Naive thymus-derived CD4-positive, alpha-beta T cell (primary cell): ENCODE measurements around the gene FOXG1. TPM values are rescaled to one million over a fixed set of nuclear protein-coding genes. Genes with fewer than 3 reads are reported as not detected.

Source experiments
- ATAC-seq: fragments of 150-1000 bp; cut with Tn5 transposase; 2 replicates; pipeline ENCODE4 v1.10.0; 2021; ENCODE audit warnings: mild to moderate bottlenecking, moderate library complexity
- CTCF ChIA-PET: fragments of 350-600 bp; sonication (Branson Sonifier 250); formaldehyde crosslinking; loops from one replicate; lab custom pipeline; 2021; ENCODE audit warnings: antibody characterized with exemption; lab: Charles Lee
- POLR2A ChIA-PET: fragments of 350-600 bp; sonication (Branson Sonifier 250); formaldehyde crosslinking; loops from one replicate; lab custom pipeline; 2021; ENCODE audit warnings: antibody characterized with exemption, inconsistent platforms; lab: Charles Lee
- DNase-seq, 9 donors: peaks; one replicate each; pipeline versions ENCODE4 v3.0.0 to v3.0.0-alpha.2; 2020 to 2022; ENCODE audit warnings: mixed read lengths in 1 of 9
- H3K27ac ChIP-seq: one replicate; pipeline ENCODE4 v1.7.0; 2013; ENCODE audit warnings: mild to moderate bottlenecking, low read depth, low read length, moderate library complexity
- H3K27me3 ChIP-seq, 2 donors: one replicate each; pipeline ENCODE4 v1.7.0; 2013; ENCODE audit warnings: low read length in 2 of 2, mild to moderate bottlenecking in 2 of 2, moderate library complexity in 2 of 2; ENCODE audit not compliant: control insufficient read depth in 2 of 2, insufficient read depth in 2 of 2
- H3K36me3 ChIP-seq, 3 experiments: 1 replicate in 2 of 3; 2 replicates in 1 of 3; pipeline ENCODE4 v1.7.0; 2013; ENCODE audit warnings: low read length in 3 of 3, mild to moderate bottlenecking in 3 of 3, moderate library complexity in 1 of 3; ENCODE audit not compliant: insufficient read depth in 3 of 3, control insufficient read depth in 2 of 3
- H3K4me1 ChIP-seq, 2 donors: one replicate each; pipeline ENCODE4 v1.7.0; 2013; ENCODE audit warnings: low read length in 2 of 2, mild to moderate bottlenecking in 2 of 2, moderate library complexity in 1 of 2; ENCODE audit not compliant: control insufficient read depth in 2 of 2, insufficient read depth in 2 of 2
- H3K4me3 ChIP-seq: 2 replicates; pipeline ENCODE4 v1.7.0; 2013; ENCODE audit warnings: mild to moderate bottlenecking, low read length
- H3K9me3 ChIP-seq, 3 experiments: 1 replicate in 2 of 3; 2 replicates in 1 of 3; pipeline ENCODE4 v1.7.0; 2013; ENCODE audit warnings: low read length in 3 of 3; ENCODE audit not compliant: control insufficient read depth in 2 of 3
- H3K27ac Mint-ChIP-seq, 9 donors: one replicate each; pipeline ENCODE4 v1.8.0; 2020 to 2022; ENCODE audit warnings: mixed read lengths in 9 of 9, mild to moderate bottlenecking in 8 of 9, moderate library complexity in 5 of 9, inconsistent platforms in 2 of 9
- H3K27me3 Mint-ChIP-seq, 5 donors: one replicate each; pipeline ENCODE4 v1.8.0; 2021 to 2022; ENCODE audit warnings: mixed read lengths in 5 of 5, mild to moderate bottlenecking in 1 of 5
- H3K36me3 Mint-ChIP-seq, 5 donors: one replicate each; pipeline ENCODE4 v1.8.0; 2020 to 2022; ENCODE audit warnings: mixed read lengths in 5 of 5, mild to moderate bottlenecking in 3 of 5, inconsistent platforms in 1 of 5
- H3K4me1 Mint-ChIP-seq, 7 donors: one replicate each; pipeline ENCODE4 v1.8.0; 2020 to 2022; ENCODE audit warnings: mixed read lengths in 7 of 7, mild to moderate bottlenecking in 3 of 7, inconsistent platforms in 1 of 7
- H3K4me3 Mint-ChIP-seq, 10 donors: one replicate each; pipeline ENCODE4 v1.8.0; 2020 to 2022; ENCODE audit warnings: mild to moderate bottlenecking in 10 of 10, mixed read lengths in 10 of 10, moderate library complexity in 6 of 10, inconsistent platforms in 2 of 10
- H3K9me3 Mint-ChIP-seq, 11 donors: one replicate each; pipeline ENCODE4 v1.8.0; 2020 to 2022; ENCODE audit warnings: mixed read lengths in 11 of 11, mild to moderate bottlenecking in 4 of 11, inconsistent platforms in 1 of 11, moderate library complexity in 1 of 11
- intact Hi-C, 2 donors: fragments of 100-400 bp; cut with micrococcal nuclease; formaldehyde crosslinking; loops; one replicate each; pipeline ENCODE4 v1.15.1; 2023
- polyA plus RNA-seq, 2 donors: library from polyadenylated mRNA; unstranded; fragments of 300-500 nt; fragmentation: Illumina TruSeq; gene quantifications; one replicate each; pipeline ENCODE4 v1.2.3, GENCODE V29; 2021
- total RNA-seq, 6 experiments: library from RNA in 5 of 6; stranded (reverse) in 5 of 6; gene quantifications; 1 replicate in 5 of 6; 2 replicates in 1 of 6; pipeline ENCODE4 v1.2.3 and lab custom pipeline; 2021 to 2026

FOXG1 gene
- total and polyA plus RNA-seq, 7 experiments from 2014 or later: not detected

DNA sequence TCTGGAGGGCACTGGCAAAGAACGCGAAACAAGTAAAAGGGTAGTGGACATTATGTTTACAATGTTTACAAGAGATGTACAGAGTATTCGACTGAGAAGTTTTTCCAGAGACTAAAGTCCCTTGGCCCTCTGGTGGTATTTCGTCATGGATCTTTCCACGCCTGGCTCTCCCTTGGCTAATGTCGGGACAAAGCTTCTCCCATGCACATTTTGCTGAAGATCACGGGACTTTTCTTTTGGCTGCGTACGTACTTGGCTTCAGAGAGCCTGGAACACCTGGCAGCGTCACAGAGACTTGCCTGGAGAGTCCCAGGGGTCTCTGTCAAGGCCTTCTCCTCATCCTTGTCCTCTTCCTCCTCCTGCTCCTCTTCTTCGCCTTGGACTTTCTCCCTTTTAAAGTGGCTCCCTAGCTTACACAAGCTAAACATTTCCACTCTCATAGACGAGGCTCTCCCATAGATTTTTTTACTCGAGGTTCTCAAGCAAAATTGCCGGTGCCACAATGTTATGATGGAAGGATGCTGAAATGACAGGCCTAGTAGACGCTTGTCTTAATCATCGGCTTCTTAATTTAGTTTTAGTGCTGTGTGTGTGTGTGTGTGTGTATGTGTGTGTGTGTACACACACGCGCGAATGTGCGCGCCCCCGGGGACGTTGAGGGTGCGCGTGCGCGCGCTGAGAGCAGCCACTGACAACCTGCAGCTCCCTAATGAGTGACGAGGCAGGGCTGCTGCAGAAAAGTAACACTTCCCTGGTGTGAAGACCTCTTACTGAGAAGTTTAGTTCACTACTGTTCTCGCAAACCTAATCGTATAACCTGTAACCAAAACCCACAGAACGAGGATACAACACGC lies 4.9 kb upstream of the FOXG1 start:
- no peak for ATAC-seq
- POLR2A ChIA-PET: no interaction called here
- Mint-ChIP-seq H3K36me3 (peaks cover 0 to 16% (median 4%) of the 10 kb centered on the region in 5 donors), H3K9me3 (peaks cover 0 to 63% (median 14%) of the 10 kb centered on the region in 11 donors), H3K27ac (no peak overlapping the region), H3K4me3 (no peak overlapping the region), H3K4me1 (peaks cover 0 to 24% (median 10%) of the 10 kb centered on the region in 7 donors), H3K27me3 (peaks cover 80 to 94% (median 90%) of the 10 kb centered on the region in 5 donors)
- Histone ChIP-seq H3K4me3 (no peak overlapping the region), H3K27ac (no peak overlapping the region), H3K27me3 (peaks cover 0 to 16% of the 10 kb centered on the region in 2 donors), H3K9me3 (peaks cover 0 to 11% (median 0%) of the 10 kb centered on the region in 3 experiments), H3K36me3 (no peaks in the 10 kb centered on the region), H3K4me1 (no peaks in the 10 kb centered on the region)
- CTCF ChIA-PET: no interaction called here
- DNase-seq: no peak
- intact Hi-C loops: no loop called here

GRCh38 chr14:28762303-28762954 lies 4.2 kb upstream of the FOXG1 start:
- peaks cover 76 to 90% (median 85%) of the 10 kb centered on the region in 5 donors for H3K27me3 Mint-ChIP-seq
- intact Hi-C loops: no loop called here
- CTCF ChIA-PET: no interaction called here

GRCh38 chr14:28762955-28763326 lies 3.6 kb upstream of the FOXG1 start:
- ChIA-PET POLR2A (no interaction called here), CTCF (no interaction called here)
- Histone ChIP-seq H3K36me3 (no peaks in the 10 kb centered on the region), H3K4me1 (no peaks in the 10 kb centered on the region), H3K9me3 (peaks cover 0 to 11% (median 0%) of the 10 kb centered on the region in 3 experiments), H3K27me3 (peaks cover 0 to 16% of the 10 kb centered on the region in 2 donors), H3K4me3 (no peak overlapping the region), H3K27ac (no peak overlapping the region)
- Mint-ChIP-seq H3K27me3 (peaks cover 71 to 86% (median 83%) of the 10 kb centered on the region in 5 donors), H3K4me3 (no peak overlapping the region), H3K27ac (no peak overlapping the region), H3K36me3 (peaks cover 0 to 16% (median 4%) of the 10 kb centered on the region in 5 donors), H3K9me3 (peaks cover 0 to 57% (median 11%) of the 10 kb centered on the region in 11 donors), H3K4me1 (peaks cover 0 to 27% (median 10%) of the 10 kb centered on the region in 7 donors)
- no peak for DNase-seq
- ATAC-seq: no peak
- intact Hi-C loops: no loop called here

More at GRCh38 chr14:28762303-28762954, 4.2 kb upstream of the FOXG1 start:
- H3K9me3 ChIP-seq: peaks cover 0 to 11% (median 0%) of the 10 kb centered on the region in 3 experiments
- Mint-ChIP-seq H3K4me3 (no peak overlapping the region), H3K36me3 (peaks cover 0 to 16% (median 4%) of the 10 kb centered on the region in 5 donors), H3K9me3 (peaks cover 0 to 58% (median 14%) of the 10 kb centered on the region in 11 donors), H3K27ac (no peak overlapping the region), H3K4me1 (peaks cover 0 to 24% (median 10%) of the 10 kb centered on the region in 7 donors)
- no peak for ATAC-seq
- DNase-seq: no peak
- peaks cover 0 to 16% of the 10 kb centered on the region in 2 donors for H3K27me3 ChIP-seq
- no peaks in the 10 kb centered on the region for H3K4me1 ChIP-seq
- H3K27ac ChIP-seq: no peak overlapping the region
- POLR2A ChIA-PET: no interaction called here
- no peaks in the 10 kb centered on the region for H3K36me3 ChIP-seq
- H3K4me3 ChIP-seq: no peak overlapping the region

DNA sequence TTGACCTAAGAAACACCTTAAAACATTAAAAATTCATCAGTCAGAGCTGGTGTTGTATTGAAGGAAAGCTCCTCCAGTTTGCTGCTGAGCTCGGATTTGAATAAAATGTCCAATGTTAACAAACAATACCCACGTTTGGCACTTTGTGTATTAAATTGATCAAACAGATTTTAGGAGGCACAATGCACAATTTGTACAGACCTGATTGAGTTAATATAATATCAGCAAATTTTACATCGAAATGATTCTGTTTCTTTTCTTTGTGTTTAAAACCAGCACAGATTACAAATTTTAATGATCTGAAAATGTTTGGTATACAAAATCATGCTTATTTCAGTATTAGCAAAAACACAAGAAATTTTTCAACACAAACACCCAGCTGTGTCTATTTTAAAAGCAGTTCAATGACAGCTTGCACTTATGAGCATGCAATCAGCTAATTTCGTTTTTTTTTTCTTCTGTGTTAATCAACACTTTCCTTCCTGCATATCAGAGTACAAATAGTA lies 2.8 kb upstream of the FOXG1 start:
- H3K36me3 Mint-ChIP-seq: peaks cover 0 to 18% (median 10%) of the 10 kb centered on the region in 5 donors
- Histone ChIP-seq H3K36me3 (no peaks in the 10 kb centered on the region), H3K27ac (no peak overlapping the region), H3K27me3 (peaks cover 0 to 16% of the 10 kb centered on the region in 2 donors), H3K4me3 (no peak overlapping the region), H3K4me1 (no peaks in the 10 kb centered on the region), H3K9me3 (peaks cover 0 to 11% (median 0%) of the 10 kb centered on the region in 3 experiments)
- peaks cover 0 to 33% (median 14%) of the 10 kb centered on the region in 7 donors for H3K4me1 Mint-ChIP-seq
- H3K27me3 Mint-ChIP-seq: peaks cover 69 to 86% (median 83%) of the 10 kb centered on the region in 5 donors
- H3K4me3 Mint-ChIP-seq: peak overlapping the region in 1 of 10 donors; percentile 46
- intact Hi-C loops: no loop called here
- H3K9me3 Mint-ChIP-seq: peaks cover 0 to 57% (median 12%) of the 10 kb centered on the region in 11 donors
- ChIA-PET POLR2A (no interaction called here), CTCF (no interaction called here)
- DNase-seq: no peak
- ATAC-seq: no peak
- no peak overlapping the region for H3K27ac Mint-ChIP-seq

DNA sequence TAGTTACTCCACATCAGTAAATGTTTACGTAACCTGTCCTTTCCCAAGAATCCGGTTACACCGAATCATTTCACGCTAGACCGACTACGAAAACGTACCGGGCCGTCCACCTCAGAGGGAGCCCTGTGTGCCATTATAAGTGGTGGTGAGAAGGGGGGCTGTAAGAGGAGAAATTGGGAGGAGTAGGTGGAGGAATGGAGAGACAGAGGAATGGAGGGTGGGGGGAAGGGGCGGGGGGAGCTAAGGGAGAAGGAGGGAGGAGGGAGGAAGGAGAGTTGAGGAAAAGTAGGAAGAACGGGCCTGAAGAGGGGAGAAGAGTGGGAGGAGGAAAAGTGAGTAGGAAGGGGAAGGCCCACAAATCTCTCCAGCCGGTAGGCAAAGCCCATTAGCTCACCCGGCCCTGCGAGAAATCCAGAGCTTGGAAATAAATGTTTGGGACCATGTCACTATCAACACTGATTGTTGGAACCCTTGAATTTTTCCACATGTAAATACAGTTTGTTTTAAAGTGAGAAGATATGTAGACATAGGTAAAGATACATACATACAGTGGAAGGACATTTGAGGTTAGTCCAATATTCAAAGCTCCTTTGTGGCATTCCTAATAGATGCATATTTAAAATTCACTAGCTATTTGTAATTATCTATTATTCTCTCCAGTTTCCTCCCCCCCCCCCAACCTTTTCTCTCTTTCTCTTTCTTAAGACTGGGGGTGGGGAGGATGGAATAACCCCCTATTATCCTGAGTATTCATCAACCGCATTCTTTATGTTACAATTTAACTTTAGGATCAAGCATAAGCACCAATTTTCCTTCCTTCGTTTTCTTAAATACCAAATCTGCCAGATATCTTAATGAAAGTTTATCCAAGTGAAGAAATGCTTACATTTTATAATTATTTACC lies 2.1 kb upstream of the FOXG1 start:
- H3K9me3 Mint-ChIP-seq: peaks cover 0 to 54% (median 13%) of the 10 kb centered on the region in 11 donors
- Histone ChIP-seq H3K27me3 (peaks cover 0 to 16% of the 10 kb centered on the region in 2 donors), H3K4me3 (no peak overlapping the region), H3K27ac (no peak overlapping the region), H3K36me3 (no peaks in the 10 kb centered on the region), H3K9me3 (peaks cover 0 to 11% (median 0%) of the 10 kb centered on the region in 3 experiments), H3K4me1 (no peaks in the 10 kb centered on the region)
- no peak overlapping the region for H3K27ac Mint-ChIP-seq
- intact Hi-C loops: no loop called here
- DNase-seq (no peak), ATAC-seq (no peak)
- H3K4me3 Mint-ChIP-seq: peak overlapping the region in 3 of 10 donors; percentile 46 to 81 (median 77)
- H3K27me3 Mint-ChIP-seq: peaks cover 68 to 84% (median 83%) of the 10 kb centered on the region in 5 donors
- H3K36me3 Mint-ChIP-seq: peaks cover 0 to 17% (median 10%) of the 10 kb centered on the region in 5 donors
- peaks cover 0 to 30% (median 15%) of the 10 kb centered on the region in 7 donors for H3K4me1 Mint-ChIP-seq
- ChIA-PET CTCF (no interaction called here), POLR2A (no interaction called here)
